OCI-LY3 (cell line): ENCODE data around the gene CCDC68.

ENCODE experiments used
- CTCF ChIP-seq: fragments of 200-600, 300-600 bp; sonication (generic); IDR thresholded peaks from 2 replicates; pipeline ENCODE4 v1.5.1; 2014; ENCODE audit warnings: antibody characterized with exemption, low read length, low read depth
- EZH2phosphoT487 ChIP-seq: fragments of 200-600 bp; shearing (Covaris generic); IDR thresholded peaks from 2 replicates; pipeline ENCODE4 v1.6.1; 2018; ENCODE audit warnings: antibody characterized with exemption, mixed run types, low read depth

- TF ChIP-seq CTCF (no peak), EZH2phosphoT487 (no peak)
Observed at GRCh38 chr18:54973046-54973445, 13.8 kb upstream of the CCDC68 start.
